K562 (cell line): Measurements from ENCODE around the gene PKDREJ. TPM values are rescaled to one million over a fixed set of nuclear protein-coding genes. Genes with fewer than 3 reads are reported as not detected.

Source experiments
- EP400 ChIP-seq: fragments of 450-650 bp; IDR thresholded peaks from 2 replicates; pipeline ENCODE4 v1.6.1; 2017; ENCODE audit warnings: antibody characterized with exemption, mild to moderate bottlenecking, moderate library complexity
- ESRRA ChIP-seq: fragments of 450-650 bp; IDR thresholded peaks from 2 replicates; pipeline ENCODE4 v1.6.1; 2014; ENCODE audit warnings: low read depth, mild to moderate bottlenecking, moderate library complexity, borderline replicate concordance
- FOXP4 ChIP-seq: sonication (generic); formaldehyde crosslinking; IDR thresholded peaks from 2 replicates; pipeline ENCODE4 v1.8.0; 2022; ENCODE audit warnings: mild to moderate bottlenecking, missing genetic modification reagents, borderline replicate concordance
- GMEB1 ChIP-seq: fragments of 250-450 bp; sonication (Bioruptor Pico); IDR thresholded peaks from 2 replicates; pipeline ENCODE4 v1.4.0; 2020; ENCODE audit warnings: mild to moderate bottlenecking
- HDAC3 ChIP-seq: fragments of 450-650 bp; IDR thresholded peaks from 2 replicates; pipeline ENCODE4 v1.6.1; 2018; ENCODE audit warnings: borderline replicate concordance, mild to moderate bottlenecking, moderate library complexity; ENCODE audit not compliant: partially characterized antibody
- MAFK ChIP-seq: IDR thresholded peaks from 2 replicates; pipeline ENCODE4 v1.6.1; 2011; ENCODE audit warnings: low read length, improper control_type of control experiment
- MAX ChIP-seq: sonication (generic); formaldehyde crosslinking; IDR thresholded peaks from 2 replicates; pipeline ENCODE4 v1.9.0; 2022; ENCODE audit warnings: mild to moderate bottlenecking, missing genetic modification reagents
- NR1H2 ChIP-seq: sonication (generic); formaldehyde crosslinking; IDR thresholded peaks from 2 replicates; pipeline ENCODE4 v1.4.0; 2020; ENCODE audit warnings: mild to moderate bottlenecking, missing genetic modification reagents
- POLR2A ChIP-seq: fragments of 450-650 bp; conservative IDR thresholded peaks from 2 replicates; pipeline ENCODE4 v1.6.1; 2016
- REST ChIP-seq, 2 experiments: fragments of 450-650 bp; formaldehyde crosslinking in 1 of 2; IDR thresholded peaks; 2 replicates each; pipeline versions ENCODE4 v1.4.0 to v1.6.1; 2014 to 2020; ENCODE audit warnings: mild to moderate bottlenecking in 2 of 2, borderline replicate concordance in 1 of 2, low read depth in 1 of 2
- SP2 ChIP-seq: IDR thresholded peaks from 2 replicates; pipeline ENCODE4 v1.6.1; 2011; ENCODE audit warnings: mild to moderate bottlenecking, low read depth, low read length, moderate library complexity; ENCODE audit not compliant: poor library complexity, severe bottlenecking; ENCODE audit errors: extremely low read depth
- TBP ChIP-seq: optimal IDR thresholded peaks from 2 replicates; pipeline ENCODE3; 2011; ENCODE audit warnings: low read depth, low read length, improper control_type of control experiment
- polyA plus RNA-seq, 8 experiments: library from polyadenylated mRNA; depleted of rRNA in 4 of 8; stranded (reverse) in 5 of 8; unstranded in 3 of 8; fragments of >200 nt; fragmentation: Nextera tagmentation in 2 of 8; fragmentation: Illumina TruSeq in 1 of 8; extraction: Ambion mirVana in 2 of 8; extraction: Trizol in 1 of 8; gene quantifications; 2 replicates each; pipeline versions ENCODE4 v1.2.1 to v1.2.3, GENCODE V29; 2011 to 2014; ENCODE audit warnings: inconsistent platforms in 1 of 8, missing spikeins in 1 of 8
- total RNA-seq, 7 experiments: library from RNA; depleted of rRNA in 6 of 7; stranded (reverse); fragments of >200 nt in 6 of 7; fragmentation: Illumina TruSeq in 2 of 7; extraction: Trizol in 2 of 7; gene quantifications; 2 replicates each; pipeline versions ENCODE4 v1.2.1 to v1.2.3, GENCODE V29; 2011 to 2021; ENCODE audit warnings: low replicate concordance in 1 of 7

PKDREJ gene
- total and polyA plus RNA-seq, 9 of the 15 experiments (the other 6 are each of a cell fraction or from before 2014, with no cell fraction given), result 0.03 TPM; not detected in 8

GRCh38 chr22:46250035-46250782 is 12.9 kb downstream of the PKDREJ start, which contains the start of gene CDPF1 (continued):
- TF ChIP-seq REST (IDR thresholded peaks at IDR 0.05; ENCODE audit: borderline replicate concordance) (peak; percentile 8; the same call in 1 of the 2 replicates), REST (CRISPR knock-in tag; IDR thresholded peaks at IDR 0.05; ENCODE audit: low read depth) (0 out of 2 replicates have a peak, but pooled peaks have one; percentile 21), EP400 (peak; percentile 35; the same call in 1 of the 2 replicates), POLR2A (peak; percentile 82), FOXP4 (CRISPR knock-in tag) (0 out of 2 replicates have a peak, but pooled peaks have one; percentile 28), ESRRA (peak; percentile 59; the same call in 1 of the 2 replicates), HDAC3 (no peak), MAFK (no peak), NR1H2 (CRISPR knock-in tag) (no peak), SP2 (peak; percentile 17), GMEB1 (CRISPR knock-in tag) (peak; percentile 32; the same call in 1 of the 2 replicates), MAX (CRISPR knock-in tag) (0 out of 2 replicates have a peak, but pooled peaks have one; percentile 35), TBP (peak; percentile 53)
